Fibroblast of lung (primary cell): ENCODE measurements around the gene PLLP.

Source experiments
- CTCF ChIP-seq, 2 donors: IDR thresholded peaks in 1 of 2; conservative IDR thresholded peaks in 1 of 2; 1 replicate in 1 of 2; 2 replicates in 1 of 2; pipeline ENCODE4 v1.5.1; 2011 to 2012; ENCODE audit warnings: low read length in 2 of 2, control low read depth in 1 of 2, inconsistent platforms in 1 of 2, low read depth in 1 of 2, mild to moderate bottlenecking in 1 of 2
- EZH2 ChIP-seq: IDR thresholded peaks from 2 replicates; pipeline ENCODE4 v1.5.1; 2012; ENCODE audit warnings: low read length, control low read depth, mild to moderate bottlenecking; ENCODE audit errors: missing control alignments

GRCh38 chr16:57226701-57227621 is 57.5 kb downstream of the PLLP start:
- TF ChIP-seq CTCF (conservative IDR thresholded peaks at IDR 0.05 in 1 of 2, IDR thresholded peaks at IDR 0.05 in 1 of 2; ENCODE audit: low read depth in 1 of 2, low read length in 2 of 2), result no peak
- no peak for TF ChIP-seq EZH2
